ENCODE data around the gene ZFAND3.

GRCh38 chr6:38154731-38155130 is 335.2 kb downstream of the ZFAND3 start:
- TF ChIP-seq CTCF (IDR thresholded peaks at IDR 0.05) (no peak), ZFX (IDR thresholded peaks at IDR 0.05; ENCODE audit: borderline replicate concordance) (no peak)
